Measurements from ENCODE around the gene NKX6-1.

Gene NKX6-1

GRCh38 chr4:84498935-84499623 is at the start of gene NKX6-1:
Gene NKX6-1 (minus strand): TSS chr4:84499292. CDS start chr4:84498228, 1,064 bp downstream.
- peak; percentile 27 for DNase-seq (ENCODE audit: low read depth)

DNA sequence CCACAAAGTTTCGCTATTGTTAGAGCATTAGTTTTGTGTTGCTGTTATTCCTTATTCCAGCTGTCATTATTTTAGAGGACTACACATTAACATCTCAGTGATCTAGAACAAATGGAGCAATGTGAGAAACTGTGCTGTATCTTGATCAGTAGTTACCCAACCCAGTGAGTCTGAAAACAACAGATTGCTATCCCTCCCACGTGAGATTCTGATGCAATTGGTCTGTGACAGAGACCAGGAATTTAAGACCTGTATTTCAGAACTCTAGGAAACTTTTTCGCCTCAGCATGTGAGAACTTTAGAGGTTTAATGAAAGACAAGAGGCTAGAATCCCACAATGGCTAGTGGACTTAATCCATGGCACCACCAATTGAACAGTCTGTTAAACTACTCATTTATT is 48.1 kb upstream of the NKX6-1 start:
- no peak for DNase-seq (ENCODE audit: low read depth)

DNA sequence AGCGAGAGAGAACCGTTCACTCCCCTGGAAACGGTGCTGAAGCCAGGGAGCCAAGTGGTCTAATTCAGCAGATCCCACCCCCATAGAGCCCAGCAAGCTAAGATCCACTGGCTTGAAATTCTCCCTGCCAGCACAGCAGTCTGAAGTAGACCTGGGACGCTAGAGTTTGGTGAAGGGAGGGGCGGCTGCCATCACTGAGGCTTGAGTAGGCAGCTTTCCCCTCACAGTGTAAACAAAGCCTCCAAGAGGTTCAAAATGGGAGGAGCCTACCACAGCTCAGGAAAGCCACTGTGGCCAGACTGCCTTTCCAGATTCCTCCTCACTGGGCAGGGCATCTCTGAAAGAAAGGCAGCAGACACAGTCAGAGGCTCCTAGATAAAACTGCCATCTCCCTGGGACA is 46.0 kb upstream of the NKX6-1 start:
- DNase-seq (ENCODE audit: low read depth) = no peak

DNA sequence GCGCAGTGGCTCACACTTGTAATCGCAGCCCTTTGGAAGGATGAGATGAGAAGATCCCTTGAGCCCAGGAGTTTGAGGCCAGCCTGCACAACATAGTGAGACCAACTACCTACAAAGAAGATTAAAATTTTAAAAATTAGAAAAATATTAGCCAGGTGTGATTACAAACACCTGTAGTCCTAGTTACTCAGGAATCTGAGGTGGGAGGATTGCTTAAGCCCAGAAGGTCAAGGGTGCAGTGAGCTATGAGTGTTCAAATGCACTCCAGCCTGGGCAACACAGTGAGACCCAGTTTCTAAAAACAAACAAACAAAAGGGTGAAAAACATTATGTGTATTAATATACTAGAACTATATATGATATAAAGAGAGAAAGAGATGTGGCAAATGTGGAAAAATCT is 36.8 kb upstream of the NKX6-1 start:
- no peak for DNase-seq (ENCODE audit: low read depth)

DNA sequence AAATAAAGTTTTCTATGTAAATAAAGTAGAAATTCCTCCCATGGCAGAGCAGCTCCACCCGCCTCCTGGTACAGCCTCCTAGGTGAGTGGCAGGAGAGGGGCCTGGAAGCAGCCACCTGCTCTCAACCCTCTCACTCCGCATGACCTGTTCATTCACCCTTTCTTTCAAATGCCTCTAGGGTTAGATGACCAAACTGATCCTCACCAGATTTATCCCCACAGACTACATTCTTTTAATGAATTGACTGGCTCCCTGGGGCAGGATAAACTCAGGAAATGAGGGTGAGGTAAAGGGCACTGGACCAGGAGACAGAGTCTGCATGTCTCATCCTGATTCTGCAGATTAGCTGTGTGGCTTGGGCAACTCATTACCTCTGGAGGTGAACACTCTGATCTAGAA is 32.6 kb upstream of the NKX6-1 start:
- no peak for DNase-seq (ENCODE audit: low read depth)

GRCh38 chr4:84530871-84531270 is 31.8 kb upstream of the NKX6-1 start:
- DNase-seq (ENCODE audit: low read depth) = peak; percentile 10

- DNase-seq (ENCODE audit: low read depth) = peak; percentile 34
Observed at GRCh38 chr4:84530454-84530853, 31.4 kb upstream of the NKX6-1 start.

GRCh38 chr4:84529169-84529751 is 30.2 kb upstream of the NKX6-1 start:
- no peak for DNase-seq (ENCODE audit: low read depth)

GRCh38 chr4:84527391-84527790 is 28.3 kb upstream of the NKX6-1 start:
- DNase-seq (ENCODE audit: low read depth) = no peak

DNA sequence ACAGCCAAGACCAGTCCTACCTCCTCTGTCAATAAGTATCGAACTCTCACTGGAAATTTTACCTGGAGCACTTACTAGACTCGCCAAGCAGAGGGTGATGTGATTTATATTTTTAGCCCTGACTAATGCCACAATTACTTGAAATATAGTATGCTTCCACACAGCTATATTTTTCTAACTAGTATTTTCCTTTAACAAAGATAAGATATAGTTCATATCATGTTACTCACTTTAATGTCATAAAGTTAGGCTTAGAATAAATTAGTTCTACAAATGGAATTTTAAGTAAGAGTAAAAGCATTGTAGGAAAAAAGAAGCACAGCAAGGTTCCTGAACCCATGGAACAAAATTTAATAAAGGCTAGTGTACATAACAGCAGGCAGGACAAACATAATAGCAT is 16.0 kb upstream of the NKX6-1 start:
- DNase-seq (ENCODE audit: low read depth) = no peak

- DNase-seq (ENCODE audit: low read depth) = no peak
Observed at GRCh38 chr4:84512277-84512676, 13.2 kb upstream of the NKX6-1 start.

DNA sequence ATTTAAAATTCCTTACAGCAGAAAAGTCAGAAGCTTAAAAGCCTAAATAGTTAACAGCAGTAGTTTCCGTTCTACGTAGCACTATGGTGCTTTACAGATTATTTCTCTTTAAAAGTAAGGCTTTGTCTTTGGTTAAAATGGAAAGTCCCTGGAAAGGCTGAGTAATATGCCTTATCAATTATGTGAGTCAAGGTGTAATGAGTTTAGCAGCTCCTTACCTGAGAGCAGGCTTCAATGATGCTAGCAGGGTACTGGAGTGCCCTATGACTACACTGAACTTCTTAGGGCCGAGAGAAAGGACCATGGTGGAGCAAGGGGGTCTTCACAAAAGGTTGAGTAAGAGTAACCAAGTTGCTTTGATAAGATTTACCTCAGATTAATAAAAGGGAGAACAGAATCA is 12.6 kb upstream of the NKX6-1 start:
- no peak for DNase-seq (ENCODE audit: low read depth)

DNA sequence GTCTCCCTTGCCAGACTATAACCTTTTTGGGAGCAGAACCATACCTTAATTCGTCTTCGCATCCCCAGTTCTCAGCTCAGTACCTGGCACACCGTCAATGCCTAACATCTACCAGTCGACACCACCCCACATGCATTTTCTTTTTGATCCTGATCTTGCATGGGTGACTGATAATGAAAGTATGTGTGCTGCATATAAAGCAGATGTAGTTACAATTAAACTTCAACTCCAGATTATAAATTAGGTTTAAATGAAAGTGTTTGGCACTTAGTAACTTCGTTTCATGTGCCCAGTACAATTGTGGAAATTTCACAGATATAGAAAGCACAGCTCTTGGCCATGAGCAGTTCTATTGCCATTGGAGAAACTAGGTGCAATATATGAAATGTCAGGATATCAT is 8.8 kb upstream of the NKX6-1 start:
- no peak for DNase-seq (ENCODE audit: low read depth)

DNA sequence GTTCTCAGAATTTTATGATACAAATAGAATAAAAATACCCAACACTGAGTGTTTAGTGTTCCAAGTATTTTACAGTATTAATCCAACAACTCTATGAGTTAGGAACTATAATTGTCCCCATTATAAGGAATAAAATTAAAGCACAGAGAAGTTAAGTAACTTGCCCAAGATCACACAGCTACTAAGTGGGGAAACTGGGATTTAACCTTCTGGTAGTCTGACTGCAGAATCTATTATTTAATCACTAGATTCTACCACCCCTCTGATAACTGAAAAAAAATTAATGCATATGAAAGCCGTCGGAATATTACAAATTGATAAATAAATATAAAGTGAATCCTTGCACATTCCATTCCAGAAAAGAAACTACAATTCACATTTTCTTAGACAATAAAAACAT is 5.7 kb upstream of the NKX6-1 start:
- no peak for DNase-seq (ENCODE audit: low read depth)

- DNase-seq (ENCODE audit: low read depth) = peak; percentile 46
Observed at GRCh38 chr4:84503495-84504437, 4.7 kb upstream of the NKX6-1 start.

DNA sequence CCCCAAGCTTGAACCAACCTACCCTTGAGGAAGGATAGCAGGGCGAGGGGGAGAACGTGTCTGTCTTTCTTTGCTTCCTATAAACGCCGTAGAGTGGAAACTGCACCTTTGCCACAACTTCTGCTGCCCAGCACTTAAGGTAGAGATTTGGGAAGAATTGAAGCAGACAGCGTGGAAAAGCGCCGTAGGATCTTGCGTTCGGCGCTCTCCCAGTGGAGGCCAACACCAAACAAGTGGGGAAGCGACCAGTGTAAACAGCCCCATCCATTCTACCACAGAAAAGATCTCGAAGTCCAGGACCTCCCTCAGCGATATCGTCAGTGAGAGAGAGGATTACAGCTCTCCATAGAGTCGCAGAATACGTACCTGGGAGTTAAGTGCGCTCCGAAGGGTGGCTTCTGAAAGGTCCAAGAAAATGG is 3.9 kb upstream of the NKX6-1 start:
- no peak for DNase-seq (ENCODE audit: low read depth)

- DNase-seq (ENCODE audit: low read depth) = no peak
Observed at GRCh38 chr4:84502333-84502954, 3.4 kb upstream of the NKX6-1 start.

DNA sequence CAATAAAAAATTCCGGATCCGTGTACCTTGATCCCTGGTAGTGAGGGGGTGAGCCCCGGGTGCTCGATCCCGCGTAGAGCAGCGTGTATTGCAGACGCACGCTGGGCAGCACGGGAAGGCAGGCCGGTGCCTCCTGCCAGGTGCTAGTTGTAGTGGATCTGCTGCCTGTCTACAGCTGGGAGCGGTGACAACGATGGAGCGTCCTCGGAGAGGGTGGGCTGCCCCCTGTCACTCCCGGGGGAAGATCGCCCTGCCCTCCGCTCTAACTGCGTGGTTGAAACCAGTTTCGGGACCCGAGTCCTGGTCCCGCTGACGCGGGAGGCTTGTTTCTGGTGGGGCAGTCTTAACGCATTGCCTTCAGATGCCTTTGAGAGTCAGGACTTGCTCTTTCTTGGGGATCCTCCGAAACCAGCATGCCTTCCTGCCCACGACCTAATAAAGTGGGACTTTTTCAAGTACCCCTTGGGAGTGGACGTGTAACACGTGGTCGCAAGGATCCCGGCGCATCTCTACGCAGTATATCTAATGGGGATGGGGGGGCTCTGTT is 2.7 kb upstream of the NKX6-1 start:
- DNase-seq (ENCODE audit: low read depth) = no peak

DNA sequence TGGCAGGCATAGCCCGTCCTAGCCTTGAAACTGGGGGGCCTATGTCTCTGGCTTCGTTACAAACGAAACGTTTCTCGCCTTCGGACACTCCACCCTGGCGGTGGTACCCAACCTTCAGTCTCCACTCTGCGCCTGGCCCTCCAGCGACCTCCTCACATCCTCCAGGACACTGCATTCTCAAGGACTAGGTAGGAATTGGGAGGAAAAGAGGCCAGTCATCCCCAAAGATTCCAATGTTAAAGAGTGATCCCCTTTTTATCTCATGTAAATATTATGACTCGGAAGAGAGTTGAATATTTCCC is 2.1 kb upstream of the NKX6-1 start:
- DNase-seq (ENCODE audit: low read depth) = no peak

- DNase-seq (ENCODE audit: low read depth) = no peak
Observed at GRCh38 chr4:84500386-84501201, 1.5 kb upstream of the NKX6-1 start.

- DNase-seq (ENCODE audit: low read depth) = no peak
Observed at GRCh38 chr4:84499624-84499982, 511 bp upstream of the NKX6-1 start.
